Neural progenitor cell (in vitro differentiated cells): ENCODE data around the gene PAM. TPM values are rescaled to one million over a fixed set of nuclear protein-coding genes. Genes with fewer than 3 reads are reported as not detected.

Experiments
- DNase-seq: peaks from one replicate; pipeline ENCODE4 v3.0.0-alpha.2; 2016; ENCODE audit warnings: low spot score
- H2AFZ ChIP-seq: fragments of 200-600 bp; sonication (generic); replicated peaks from 2 replicates; pipeline ENCODE4 v1.6.1; 2016; ENCODE audit warnings: antibody characterized with exemption
- H3F3A ChIP-seq: fragments of 200-600 bp; sonication (generic); 2 replicates; pipeline ENCODE4 v1.6.1; 2016; ENCODE audit warnings: antibody characterized with exemption, low read depth
- H3K27ac ChIP-seq: fragments of 200-600 bp; sonication (generic); 2 replicates; pipeline ENCODE4 v1.5.1; 2016; ENCODE audit warnings: mild to moderate bottlenecking
- H3K27me3 ChIP-seq: fragments of 200-600 bp; sonication (generic); 2 replicates; pipeline ENCODE4 v1.6.1; 2016; ENCODE audit warnings: mild to moderate bottlenecking, moderate library complexity
- H3K36me3 ChIP-seq: fragments of 200-600 bp; sonication (generic); 2 replicates; pipeline ENCODE4 v1.5.1; 2016
- H3K4me1 ChIP-seq: fragments of 200-600 bp; sonication (generic); 2 replicates; pipeline ENCODE4 v1.6.1; 2016; ENCODE audit warnings: mixed run types
- H3K4me2 ChIP-seq: fragments of 200-600 bp; sonication (generic); 2 replicates; pipeline ENCODE4 v1.6.1; 2016
- H3K4me3 ChIP-seq: fragments of 200-600 bp; sonication (generic); 2 replicates; pipeline ENCODE4 v1.5.1; 2016
- H3K79me2 ChIP-seq: fragments of 200-600 bp; sonication (generic); 2 replicates; pipeline ENCODE4 v1.6.1; 2016; ENCODE audit warnings: low read depth
- H3K9ac ChIP-seq: fragments of 200-600 bp; sonication (generic); 2 replicates; pipeline ENCODE4 v1.6.1; 2016
- H3K9me3 ChIP-seq: fragments of 200-600 bp; sonication (generic); 2 replicates; pipeline ENCODE4 v1.5.1; 2016; ENCODE audit warnings: low read depth
- H4K20me1 ChIP-seq: fragments of 200-600 bp; sonication (generic); 2 replicates; pipeline ENCODE4 v1.6.1; 2016; ENCODE audit warnings: low read depth
- H3K27ac Mint-ChIP-seq: 3 replicates; pipeline ENCODE4 v1.8.0; 2021; ENCODE audit warnings: mixed read lengths
- H3K27me3 Mint-ChIP-seq: 2 replicates; pipeline ENCODE4 v1.8.0; 2022; ENCODE audit warnings: low read depth, mild to moderate bottlenecking, inconsistent platforms, moderate library complexity, mixed read lengths; ENCODE audit not compliant: insufficient read depth
- H3K36me3 Mint-ChIP-seq: 3 replicates; pipeline ENCODE4 v1.8.0; 2021; ENCODE audit warnings: mixed read lengths
- H3K4me1 Mint-ChIP-seq: 3 replicates; pipeline ENCODE4 v1.8.0; 2021; ENCODE audit warnings: mixed read lengths
- H3K4me3 Mint-ChIP-seq: 3 replicates; pipeline ENCODE4 v1.8.0; 2021; ENCODE audit warnings: mild to moderate bottlenecking, moderate library complexity, mixed read lengths
- H3K9me3 Mint-ChIP-seq: 3 replicates; pipeline ENCODE4 v1.8.0; 2020; ENCODE audit warnings: mixed read lengths
- EZH2 ChIP-seq: fragments of 200-600 bp; sonication (generic); IDR thresholded peaks from 2 replicates; pipeline ENCODE4 v1.6.1; 2017; ENCODE audit warnings: antibody characterized with exemption, mild to moderate bottlenecking, moderate library complexity
- EZH2phosphoT487 ChIP-seq: fragments of 200-600 bp; sonication (generic); IDR thresholded peaks from 2 replicates; pipeline ENCODE4 v1.6.1; 2017; ENCODE audit warnings: antibody characterized with exemption
- total RNA-seq: library from RNA; depleted of rRNA; stranded (reverse); fragments of >200 nt; gene quantifications from 2 replicates; pipeline ENCODE4 v1.2.3, GENCODE V29; 2015; ENCODE audit warnings: low replicate concordance
- TF ChIP-seq, protein P1 (sequence below): fragments of 200-600 bp; sonication (generic); IDR thresholded peaks from 2 replicates; pipeline ENCODE4 v1.5.1; 2017; ENCODE audit warnings: antibody characterized with exemption, mild to moderate bottlenecking

Gene PAM
- total RNA-seq, 1 donor from 2014 or later, result 246 TPM

DNA sequence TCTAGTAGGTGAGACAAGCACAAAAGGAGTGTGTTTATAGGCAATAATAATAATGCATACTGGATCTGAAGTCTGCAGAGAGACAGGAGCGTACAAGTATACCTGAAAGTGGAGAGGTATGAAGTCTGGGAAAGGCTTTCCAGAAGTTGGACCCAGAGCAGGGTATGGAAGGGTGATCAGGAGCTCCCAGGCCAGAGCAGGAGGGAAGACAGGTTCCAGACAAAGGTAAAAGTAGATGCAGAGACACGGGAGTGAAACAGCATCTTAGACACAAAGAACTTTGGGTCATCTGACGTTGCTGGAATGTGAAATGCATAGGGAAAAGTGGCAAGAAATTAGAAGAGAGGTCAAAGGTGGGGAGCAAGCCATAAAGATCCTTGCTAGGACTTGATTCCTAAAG lies 175.1 kb downstream of the PAM start:
- H2AFZ ChIP-seq, result no peak overlapping the region
- no peaks in the 10 kb centered on the region for H3F3A ChIP-seq
- peaks cover 37% of the 10 kb centered on the region for H3K36me3 Mint-ChIP-seq
- no peak overlapping the region for H3K9ac ChIP-seq
- H3K4me3 Mint-ChIP-seq, result no peak overlapping the region
- no peaks in the 10 kb centered on the region for H3K9me3 Mint-ChIP-seq
- no peaks in the 10 kb centered on the region for H3K27me3 Mint-ChIP-seq
- no peaks in the 10 kb centered on the region for H3K79me2 ChIP-seq
- H4K20me1 ChIP-seq, result no peaks in the 10 kb centered on the region
- H3K9me3 ChIP-seq, result no peaks in the 10 kb centered on the region
- H3K4me3 ChIP-seq, result no peak overlapping the region
- no peak overlapping the region for H3K27ac ChIP-seq
- H3K27me3 ChIP-seq, result no peaks in the 10 kb centered on the region
- TF ChIP-seq EZH2 (no peak), EZH2phosphoT487 (no peak)
- TF ChIP-seq, protein P1, sequence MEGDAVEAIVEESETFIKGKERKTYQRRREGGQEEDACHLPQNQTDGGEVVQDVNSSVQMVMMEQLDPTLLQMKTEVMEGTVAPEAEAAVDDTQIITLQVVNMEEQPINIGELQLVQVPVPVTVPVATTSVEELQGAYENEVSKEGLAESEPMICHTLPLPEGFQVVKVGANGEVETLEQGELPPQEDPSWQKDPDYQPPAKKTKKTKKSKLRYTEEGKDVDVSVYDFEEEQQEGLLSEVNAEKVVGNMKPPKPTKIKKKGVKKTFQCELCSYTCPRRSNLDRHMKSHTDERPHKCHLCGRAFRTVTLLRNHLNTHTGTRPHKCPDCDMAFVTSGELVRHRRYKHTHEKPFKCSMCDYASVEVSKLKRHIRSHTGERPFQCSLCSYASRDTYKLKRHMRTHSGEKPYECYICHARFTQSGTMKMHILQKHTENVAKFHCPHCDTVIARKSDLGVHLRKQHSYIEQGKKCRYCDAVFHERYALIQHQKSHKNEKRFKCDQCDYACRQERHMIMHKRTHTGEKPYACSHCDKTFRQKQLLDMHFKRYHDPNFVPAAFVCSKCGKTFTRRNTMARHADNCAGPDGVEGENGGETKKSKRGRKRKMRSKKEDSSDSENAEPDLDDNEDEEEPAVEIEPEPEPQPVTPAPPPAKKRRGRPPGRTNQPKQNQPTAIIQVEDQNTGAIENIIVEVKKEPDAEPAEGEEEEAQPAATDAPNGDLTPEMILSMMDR, result no peak
- H3K4me2 ChIP-seq, result no peak overlapping the region
- H3K4me1 ChIP-seq, result peaks cover 26% of the 10 kb centered on the region
- H3K4me1 Mint-ChIP-seq, result peaks cover 13% of the 10 kb centered on the region
- peaks cover 12% of the 10 kb centered on the region for H3K36me3 ChIP-seq
- DNase-seq, result no peak
- H3K27ac Mint-ChIP-seq, result no peak overlapping the region

DNA sequence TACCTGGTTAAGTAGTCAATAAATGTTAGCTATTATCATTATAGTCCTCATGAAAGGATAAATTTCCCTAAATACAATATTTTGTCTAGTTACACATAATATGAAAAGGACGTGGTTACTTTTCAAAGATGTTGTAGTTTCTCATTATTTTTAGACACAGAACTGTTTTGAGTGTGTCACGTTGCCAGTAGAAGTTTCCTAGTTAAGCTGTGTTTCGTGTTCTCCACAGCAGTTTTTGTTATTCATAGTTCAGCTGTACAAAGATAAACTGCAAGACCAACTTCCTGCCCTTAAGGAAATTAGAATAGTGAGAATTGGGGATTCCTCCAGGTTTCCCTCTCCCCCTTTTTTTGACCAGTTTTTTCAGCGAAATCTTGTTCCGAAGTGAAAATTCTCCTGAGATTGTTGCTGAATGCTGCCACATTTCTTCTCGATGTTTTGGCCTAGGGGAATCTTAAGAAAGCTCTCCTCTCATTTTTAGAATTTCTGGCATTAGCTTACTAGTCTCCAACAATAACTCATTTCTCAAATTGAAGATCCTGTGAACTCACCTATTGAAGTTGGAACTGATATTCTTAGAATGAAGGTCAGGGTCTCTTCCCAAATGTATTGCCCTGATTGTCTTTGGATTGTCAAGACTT lies 176.1 kb downstream of the PAM start:
- Mint-ChIP-seq H3K27me3 (no peaks in the 10 kb centered on the region), H3K27ac (no peak overlapping the region)
- H3K4me3 ChIP-seq, result no peak overlapping the region

DNA sequence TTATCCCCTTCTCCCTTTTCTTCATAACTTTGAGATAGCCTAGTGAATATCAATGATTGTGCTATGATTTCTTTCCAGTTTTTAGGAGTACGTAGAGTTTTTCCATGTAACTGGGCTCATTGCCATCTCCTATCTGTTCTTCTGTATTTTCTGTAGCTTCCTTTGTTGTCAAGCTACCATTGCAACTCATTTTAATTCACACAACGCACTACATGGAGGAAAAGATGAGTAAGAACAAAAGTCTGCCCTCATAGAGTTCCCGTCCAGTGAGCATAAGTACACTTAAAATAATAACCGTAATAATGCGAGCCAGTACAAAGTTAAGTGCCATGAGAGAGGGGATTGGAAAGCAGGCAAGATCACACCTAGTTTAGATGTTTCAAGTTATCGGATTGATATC lies 177.7 kb downstream of the PAM start:
- Histone ChIP-seq H4K20me1 (no peaks in the 10 kb centered on the region), H3K4me1 (peaks cover 15% of the 10 kb centered on the region), H3K27ac (no peak overlapping the region), H3K36me3 (peaks cover 12% of the 10 kb centered on the region), H3K79me2 (no peaks in the 10 kb centered on the region), H3K4me3 (no peak overlapping the region), H3F3A (no peaks in the 10 kb centered on the region), H2AFZ (no peak overlapping the region), H3K9me3 (no peaks in the 10 kb centered on the region), H3K4me2 (no peak overlapping the region), H3K27me3 (no peaks in the 10 kb centered on the region), H3K9ac (no peak overlapping the region)
- Mint-ChIP-seq H3K4me3 (no peak overlapping the region), H3K36me3 (peaks cover 33% of the 10 kb centered on the region), H3K4me1 (peaks cover 4% of the 10 kb centered on the region), H3K9me3 (no peaks in the 10 kb centered on the region), H3K27ac (no peak overlapping the region), H3K27me3 (no peaks in the 10 kb centered on the region)
- TF ChIP-seq, protein P1, result no peak
- no peak for TF ChIP-seq EZH2phosphoT487
- TF ChIP-seq EZH2, result no peak
- DNase-seq, result no peak

More for the DNA sequence above, 176.1 kb downstream of the PAM start:
- H3K9me3 ChIP-seq, result no peaks in the 10 kb centered on the region
- no peaks in the 10 kb centered on the region for H4K20me1 ChIP-seq
- TF ChIP-seq EZH2 (no peak), EZH2phosphoT487 (no peak)
- TF ChIP-seq, protein P1, result no peak
- H3K36me3 Mint-ChIP-seq, result peaks cover 39% of the 10 kb centered on the region
- H3F3A ChIP-seq, result no peaks in the 10 kb centered on the region
- DNase-seq, result no peak
- H3K9ac ChIP-seq, result no peak overlapping the region
- H3K79me2 ChIP-seq, result no peaks in the 10 kb centered on the region
- H3K27ac ChIP-seq, result no peak overlapping the region
- peaks cover 26% of the 10 kb centered on the region for H3K4me1 ChIP-seq
- peaks cover 13% of the 10 kb centered on the region for H3K4me1 Mint-ChIP-seq
- H2AFZ ChIP-seq, result no peak overlapping the region
- H3K9me3 Mint-ChIP-seq, result no peaks in the 10 kb centered on the region
- no peak overlapping the region for H3K4me3 Mint-ChIP-seq
- H3K4me2 ChIP-seq, result no peak overlapping the region
- H3K27me3 ChIP-seq, result no peaks in the 10 kb centered on the region
- peaks cover 12% of the 10 kb centered on the region for H3K36me3 ChIP-seq
